H9 (cell line): ENCODE data around the gene GALNT15. TPM values are rescaled to one million over a fixed set of nuclear protein-coding genes. Genes with fewer than 3 reads are reported as not detected.

Experiments used
- DNase-seq: peaks from one replicate; pipeline ENCODE4 v3.0.0-alpha.2; 2017
- H2AFZ ChIP-seq: one replicate; pipeline ENCODE4 v1.6.1; 2013; ENCODE audit warnings: mild to moderate bottlenecking, low read length, control low read depth, moderate library complexity
- H2AK5ac ChIP-seq: 2 replicates; pipeline ENCODE4 v1.6.1; 2013; ENCODE audit warnings: low read length, control low read depth, mixed read lengths; ENCODE audit not compliant: insufficient read length
- H2BK120ac ChIP-seq: one replicate; pipeline ENCODE4 v1.6.1; 2013; ENCODE audit warnings: low read depth, mild to moderate bottlenecking, low read length, control low read depth, inconsistent platforms; ENCODE audit not compliant: poor library complexity, severe bottlenecking
- H2BK12ac ChIP-seq: 2 replicates; pipeline ENCODE4 v1.6.1; 2013; ENCODE audit warnings: low read length, control low read depth, mixed read lengths, low read depth; ENCODE audit not compliant: insufficient read length
- H2BK15ac ChIP-seq: 2 replicates; pipeline ENCODE4 v1.6.1; 2013; ENCODE audit warnings: low read depth, low read length, control low read depth
- H2BK20ac ChIP-seq: one replicate; pipeline ENCODE4 v1.6.1; 2013; ENCODE audit warnings: low read depth, mild to moderate bottlenecking, low read length, control low read depth, inconsistent platforms; ENCODE audit not compliant: poor library complexity, severe bottlenecking
- H2BK5ac ChIP-seq: 2 replicates; pipeline ENCODE4 v1.6.1; 2013; ENCODE audit warnings: low read length, control low read depth, mixed read lengths; ENCODE audit not compliant: insufficient read length
- H3K14ac ChIP-seq: 2 replicates; pipeline ENCODE4 v1.6.1; 2013; ENCODE audit warnings: low read length, control low read depth; ENCODE audit not compliant: insufficient read depth
- H3K18ac ChIP-seq: 2 replicates; pipeline ENCODE4 v1.6.1; 2013; ENCODE audit warnings: low read depth, mild to moderate bottlenecking, mixed read lengths, low read length, control low read depth; ENCODE audit not compliant: insufficient read length
- H3K23ac ChIP-seq: 2 replicates; pipeline ENCODE4 v1.6.1; 2013; ENCODE audit warnings: low read length, control low read depth, mixed read lengths, low read depth; ENCODE audit not compliant: insufficient read length
- H3K23me2 ChIP-seq: 2 replicates; pipeline ENCODE4 v1.6.1; 2013; ENCODE audit warnings: low read depth, mild to moderate bottlenecking, mixed read lengths, low read length, control low read depth; ENCODE audit not compliant: insufficient read length, poor library complexity, severe bottlenecking
- H3K27ac ChIP-seq: 2 replicates; pipeline ENCODE4 v1.5.1; 2013; ENCODE audit warnings: low read length, control low read depth, mixed read lengths, low read depth; ENCODE audit not compliant: insufficient read length
- H3K27me3 ChIP-seq: 2 replicates; pipeline ENCODE4 v1.6.1; 2013; ENCODE audit warnings: low read length, control low read depth, inconsistent platforms; ENCODE audit not compliant: insufficient read depth
- H3K4ac ChIP-seq: 2 replicates; pipeline ENCODE4 v1.6.1; 2013; ENCODE audit warnings: low read depth, mild to moderate bottlenecking, control low read depth, inconsistent platforms, low read length, moderate library complexity
- H3K4me1 ChIP-seq: 2 replicates; pipeline ENCODE4 v1.6.1; 2013; ENCODE audit warnings: low read length, control low read depth, inconsistent platforms; ENCODE audit not compliant: insufficient read depth
- H3K4me2 ChIP-seq: 2 replicates; pipeline ENCODE4 v1.6.1; 2013; ENCODE audit warnings: low read length, control low read depth, mixed read lengths; ENCODE audit not compliant: insufficient read length, insufficient read depth
- H3K56ac ChIP-seq: 2 replicates; pipeline ENCODE4 v1.6.1; 2013; ENCODE audit warnings: low read depth, mild to moderate bottlenecking, mixed read lengths, low read length, control low read depth; ENCODE audit not compliant: insufficient read length
- H3K79me1 ChIP-seq: 2 replicates; pipeline ENCODE4 v1.6.1; 2013; ENCODE audit warnings: low read depth, mild to moderate bottlenecking, moderate library complexity, low read length, control low read depth, inconsistent platforms; ENCODE audit not compliant: insufficient read depth, poor library complexity, severe bottlenecking
- H3K79me2 ChIP-seq: 2 replicates; pipeline ENCODE4 v1.6.1; 2013; ENCODE audit warnings: low read length, control low read depth, inconsistent platforms; ENCODE audit not compliant: insufficient read depth
- H3K9ac ChIP-seq: 2 replicates; pipeline ENCODE4 v1.6.1; 2013; ENCODE audit warnings: low read length, control low read depth, mixed read lengths; ENCODE audit not compliant: insufficient read length; ENCODE audit errors: extremely low read depth
- H3K9me3 ChIP-seq: one replicate; pipeline ENCODE4 v1.6.1; 2013; ENCODE audit warnings: low read depth, low read length, inconsistent platforms; ENCODE audit not compliant: control insufficient read depth
- H3T11ph ChIP-seq: one replicate; pipeline ENCODE4 v1.6.1; 2013; ENCODE audit warnings: mild to moderate bottlenecking, low read length, control low read depth, inconsistent platforms
- H4K20me1 ChIP-seq: one replicate; pipeline ENCODE4 v1.6.1; 2013; ENCODE audit not compliant: control insufficient read depth, insufficient read length, insufficient read depth
- H4K5ac ChIP-seq: 2 replicates; pipeline ENCODE4 v1.6.1; 2013; ENCODE audit warnings: low read depth, mild to moderate bottlenecking, mixed read lengths, low read length, control low read depth; ENCODE audit not compliant: insufficient read length
- H4K8ac ChIP-seq: replicated peaks from 2 replicates; pipeline ENCODE4 v1.6.1; 2013; ENCODE audit warnings: low read length, control low read depth, mixed read lengths, low read depth; ENCODE audit not compliant: insufficient read length
- H4K91ac ChIP-seq: 2 replicates; pipeline ENCODE4 v1.6.1; 2013; ENCODE audit warnings: low read depth, mild to moderate bottlenecking, moderate library complexity, mixed read lengths, low read length, control low read depth; ENCODE audit not compliant: insufficient read length
- H3K27ac Mint-ChIP-seq, 3 experiments: 2 replicates in 2 of 3; 3 replicates in 1 of 3; pipeline ENCODE4 v1.8.0; 2020 to 2021; ENCODE audit warnings: mixed read lengths in 3 of 3, mild to moderate bottlenecking in 1 of 3, moderate library complexity in 1 of 3
- H3K27me3 Mint-ChIP-seq: 2 replicates; pipeline ENCODE4 v1.8.0; 2021; ENCODE audit warnings: low read depth, mild to moderate bottlenecking, moderate library complexity, mixed read lengths
- H3K36me3 Mint-ChIP-seq, 3 experiments: 2 replicates in 2 of 3; 3 replicates in 1 of 3; pipeline ENCODE4 v1.8.0; 2020 to 2021; ENCODE audit warnings: low read depth in 3 of 3, mixed read lengths in 3 of 3; ENCODE audit not compliant: insufficient read depth in 1 of 3
- H3K4me1 Mint-ChIP-seq, 2 experiments: 2 replicates each; pipeline ENCODE4 v1.8.0; 2020; ENCODE audit warnings: mixed read lengths in 2 of 2
- H3K4me3 Mint-ChIP-seq, 2 experiments: 2 replicates in 1 of 2; 3 replicates in 1 of 2; pipeline ENCODE4 v1.8.0; 2020 to 2021; ENCODE audit warnings: mild to moderate bottlenecking in 2 of 2, mixed read lengths in 2 of 2, moderate library complexity in 1 of 2
- H3K9me3 Mint-ChIP-seq, 2 experiments: 2 replicates in 1 of 2; 3 replicates in 1 of 2; pipeline ENCODE4 v1.8.0; 2020; ENCODE audit warnings: mild to moderate bottlenecking in 2 of 2, mixed read lengths in 2 of 2, moderate library complexity in 1 of 2
- CTCF ChIP-seq: fragments of 200-600 bp; sonication (generic); conservative IDR thresholded peaks from 3 replicates; pipeline ENCODE4 v1.8.0; 2021; ENCODE audit warnings: antibody characterized with exemption, mild to moderate bottlenecking
- WGBS: extraction: QIAGEN DNeasy Blood & Tissue Kit; methylation state at CpG from one replicate; pipeline ENCODE4 v1.1.7; 2013; ENCODE audit warnings: missing lambda C conversion rate, low lambda C conversion rate, mixed read lengths; ENCODE audit not compliant: insufficient read length; ENCODE audit errors: extremely low coverage; 5-methylcytosine and 5-hydroxymethylcytosine counted together
- total RNA-seq: library from RNA; stranded (reverse); gene quantifications from 2 replicates; pipeline ENCODE4 v1.2.1, GENCODE V29; 2021

GALNT15 gene
- total RNA-seq, 1 experiment from 2014 or later: 0.04 TPM

- no peak overlapping the region for H2BK20ac ChIP-seq
- no peaks in the 10 kb centered on the region for H3K4me1 ChIP-seq
- H2AK5ac ChIP-seq: no peak overlapping the region
- no peaks in the 10 kb centered on the region for H3K23me2 ChIP-seq
- H2BK12ac ChIP-seq: no peak overlapping the region
- Mint-ChIP-seq H3K4me3 (no peak overlapping the region), H3K9me3 (no peaks in the 10 kb centered on the region), H3K27ac (no peak overlapping the region), H3K4me1 (peaks cover 8 to 21% of the 10 kb centered on the region in 2 experiments), H3K27me3 (peaks cover 4% of the 10 kb centered on the region), H3K36me3 (no peaks in the 10 kb centered on the region)
- no peak overlapping the region for H4K8ac ChIP-seq
- H4K20me1 ChIP-seq: no peaks in the 10 kb centered on the region
- no peak overlapping the region for H3K4me2 ChIP-seq
- H2BK15ac ChIP-seq: no peak overlapping the region
- H2AFZ ChIP-seq: no peak overlapping the region
- no peak overlapping the region for H4K5ac ChIP-seq
- no peak overlapping the region for H3K56ac ChIP-seq
- H3K14ac ChIP-seq: no peak overlapping the region
- no peak overlapping the region for H4K91ac ChIP-seq
- H3K79me1 ChIP-seq: no peaks in the 10 kb centered on the region
- H3T11ph ChIP-seq: no peak overlapping the region
- no peak overlapping the region for H3K27ac ChIP-seq
- no peak for TF ChIP-seq CTCF
- no peak overlapping the region for H3K18ac ChIP-seq
- no peak for DNase-seq
- H3K23ac ChIP-seq: no peak overlapping the region
- no peaks in the 10 kb centered on the region for H3K79me2 ChIP-seq
- H3K9me3 ChIP-seq: no peaks in the 10 kb centered on the region
- H3K27me3 ChIP-seq: no peaks in the 10 kb centered on the region
- H2BK120ac ChIP-seq: no peak overlapping the region
- H2BK5ac ChIP-seq: no peak overlapping the region
- H3K9ac ChIP-seq: no peak overlapping the region
- no CpG with 5 or more reads among the region's 1 CpG for WGBS
- no peak overlapping the region for H3K4ac ChIP-seq
These were observed 8.6 kb downstream of the GALNT15 start for GRCh38 chr3:16183082-16183481.
